IMR-90 (cell line): ENCODE measurements around the gene PLEKHA8.

Source experiments
- BHLHE40 ChIP-seq: fragments of 150-350 bp; IDR thresholded peaks from 2 replicates; pipeline ENCODE4 v1.6.1; 2016; ENCODE audit warnings: mild to moderate bottlenecking, low read depth, low read length
- POLR2A ChIP-seq: IDR thresholded peaks from 2 replicates; pipeline ENCODE4 v1.6.1; 2012; ENCODE audit warnings: mild to moderate bottlenecking, low read depth, low read length
- USF2 ChIP-seq: fragments of 150-350 bp; IDR thresholded peaks from 2 replicates; pipeline ENCODE4 v1.6.1; 2017; ENCODE audit warnings: mild to moderate bottlenecking, antibody characterized with exemption, low read length, low read depth

DNA sequence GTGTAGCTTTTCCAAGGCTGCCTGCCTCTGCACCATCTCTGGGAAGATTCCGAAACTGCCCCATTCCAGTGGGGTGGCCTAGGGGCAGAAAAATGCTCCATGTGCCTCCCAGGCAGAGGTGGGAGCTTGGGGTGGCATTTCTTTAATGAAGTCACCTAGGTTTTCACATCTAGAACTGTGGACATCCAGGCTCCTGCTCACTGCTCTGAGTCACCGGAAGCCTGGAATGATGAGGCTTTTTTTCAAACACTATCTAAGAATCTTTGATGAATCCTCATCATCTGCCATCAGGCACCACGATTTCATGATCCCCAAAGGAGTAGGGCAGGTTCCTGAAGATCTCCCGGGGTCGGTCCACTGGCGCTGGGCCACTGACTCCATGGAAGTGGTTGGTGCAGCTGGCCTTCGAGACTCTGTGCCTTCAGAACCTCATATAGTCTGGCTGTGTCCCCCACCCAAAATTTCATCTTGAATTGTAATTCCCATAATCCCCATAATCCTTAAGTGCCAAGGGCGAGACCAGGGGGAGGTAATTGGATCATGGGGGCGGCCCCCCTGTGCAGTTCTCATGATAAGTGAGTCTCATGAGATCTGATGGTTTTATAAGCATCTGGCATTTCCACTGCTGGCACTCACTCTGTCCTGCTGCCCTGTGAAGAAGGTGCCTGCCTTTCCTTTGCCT, 143.7 kb downstream of the PLEKHA8 start:
- no peak for TF ChIP-seq USF2
- TF ChIP-seq POLR2A: no peak
- no peak for TF ChIP-seq BHLHE40
